HG02840 (cell line): ENCODE data around the gene CRYL1.

Experiments used
- ATAC-seq: cut with Tn5 transposase; IDR thresholded peaks from one replicate; pipeline ENCODE4 v1.9.1; 2021; ENCODE audit warnings: mild to moderate bottlenecking, moderate library complexity, moderate number of reproducible peaks; ENCODE audit not compliant: unreplicated experiment, low FRiP score

Gene CRYL1

DNA sequence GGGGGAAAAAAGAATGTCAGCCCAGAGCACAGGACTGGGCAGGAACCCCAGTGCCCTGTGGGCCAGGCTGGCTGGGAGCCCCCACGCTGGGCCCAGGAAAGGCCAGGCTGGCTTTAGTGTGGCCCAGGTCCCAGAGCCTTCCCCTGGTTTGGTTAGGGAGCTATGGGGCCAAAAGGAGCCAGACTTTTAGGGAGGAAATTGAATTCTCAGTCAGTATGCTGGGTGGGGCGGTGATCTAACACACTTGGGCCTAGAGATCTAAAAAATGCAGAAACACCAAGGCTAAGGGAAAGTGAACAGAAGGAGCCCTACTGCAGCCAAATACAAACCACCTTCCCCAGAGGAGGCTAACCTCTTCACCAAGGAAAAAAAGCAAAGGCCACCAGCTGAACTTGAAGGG, 137.5 kb downstream of the CRYL1 start:
- ATAC-seq, result no peak

DNA sequence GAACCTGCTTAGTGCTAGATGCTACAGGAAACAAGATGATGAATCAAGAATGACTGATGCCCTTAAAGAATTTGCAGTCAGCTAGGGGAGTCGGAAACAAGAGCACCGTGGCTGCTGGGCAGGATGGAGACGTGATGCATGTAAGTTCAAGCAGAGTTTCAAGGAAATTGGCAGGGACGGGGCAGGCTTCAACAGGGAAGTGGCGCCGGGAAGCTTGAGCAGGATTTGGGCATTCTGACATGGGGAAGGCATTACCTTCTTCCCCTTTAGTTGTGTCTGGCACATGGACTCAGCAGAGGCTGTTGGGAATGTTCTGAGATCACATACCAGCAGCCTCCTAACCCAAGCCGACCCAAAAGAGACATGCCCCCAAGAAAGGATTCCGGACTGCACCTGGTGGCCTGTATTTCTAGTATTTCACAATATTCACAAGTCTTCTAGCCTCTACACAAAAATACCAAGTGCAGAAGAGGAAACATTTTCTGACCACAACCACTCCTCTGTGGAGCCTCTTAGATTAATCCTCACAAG, 138.2 kb downstream of the CRYL1 start:
- no peak for ATAC-seq

DNA sequence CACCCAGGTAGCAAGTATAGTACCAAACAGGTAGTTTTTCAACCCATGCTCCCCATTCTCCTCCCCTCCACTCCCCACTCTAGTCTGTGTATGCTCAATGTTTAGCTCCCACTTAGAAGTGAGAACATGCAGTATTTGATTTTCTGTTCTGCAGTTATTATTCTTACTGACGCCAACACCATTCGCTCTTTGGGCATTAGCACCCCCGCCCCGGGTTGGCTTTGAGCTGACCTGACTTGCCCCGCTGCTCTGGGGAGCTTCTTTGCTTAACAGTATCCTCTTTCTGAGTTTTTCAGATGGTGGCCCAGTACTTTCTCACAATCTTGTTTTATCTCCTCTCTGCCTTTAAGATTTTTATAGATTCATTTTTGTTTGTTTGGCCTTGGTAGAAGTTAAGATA, 138.7 kb downstream of the CRYL1 start:
- no peak for ATAC-seq

DNA sequence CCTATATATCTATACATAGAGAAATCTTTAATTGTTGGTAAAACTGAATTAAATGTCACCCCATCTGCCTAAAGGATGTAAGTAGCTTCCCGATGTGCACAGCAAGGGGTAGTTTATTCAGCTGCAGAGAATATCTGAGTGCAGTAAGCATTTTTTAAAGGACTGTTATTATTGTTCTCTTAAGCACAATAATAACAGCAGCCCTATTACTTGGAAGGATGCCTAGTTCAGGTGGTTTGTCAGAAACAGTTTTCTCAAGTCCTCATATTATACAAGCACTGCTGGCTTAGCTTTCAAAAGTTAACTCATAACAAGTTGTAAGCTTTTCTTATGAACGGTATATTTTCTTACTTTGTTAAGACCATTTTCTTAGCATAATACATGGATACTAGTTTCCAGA, 142.6 kb downstream of the CRYL1 start:
- ATAC-seq, result no peak

DNA sequence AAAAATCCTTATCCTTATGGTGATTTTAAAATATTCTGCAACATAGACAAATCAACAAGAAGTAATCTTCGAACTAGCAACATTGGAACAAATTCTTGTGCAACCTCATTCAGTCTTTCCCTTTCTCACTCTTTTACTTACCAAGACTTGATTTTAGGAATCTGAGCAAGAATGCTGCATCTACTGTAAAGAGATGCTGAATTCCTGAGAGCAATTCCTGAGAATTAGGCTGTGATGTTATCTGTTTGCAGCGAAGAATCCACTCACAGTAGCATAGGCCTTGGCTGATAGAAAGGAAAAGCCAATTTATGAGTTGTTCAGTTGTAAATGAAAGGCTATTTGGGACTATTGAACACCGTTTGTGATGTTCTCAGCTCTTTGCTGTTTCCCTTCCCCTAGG, 144.3 kb downstream of the CRYL1 start:
- ATAC-seq, result no peak

DNA sequence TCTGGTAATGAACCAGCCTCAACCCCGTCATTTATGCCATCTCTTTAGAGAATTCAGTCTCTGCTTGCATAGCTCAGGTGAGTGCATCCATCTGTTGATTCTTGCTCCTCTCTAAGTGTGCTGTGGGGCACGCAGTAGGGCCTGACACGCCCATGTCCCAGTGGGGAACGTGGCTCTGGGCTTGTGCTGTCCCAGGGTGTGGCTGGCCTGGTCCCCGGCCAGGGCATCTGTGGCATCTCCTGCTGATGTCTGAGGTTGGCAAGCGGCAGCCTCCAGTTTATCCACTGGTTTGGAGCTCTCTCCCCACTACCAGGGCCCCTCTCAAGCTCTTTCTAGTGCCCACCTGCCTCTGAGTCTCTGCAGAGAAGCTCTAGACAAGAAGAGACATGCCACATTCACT, 146.9 kb downstream of the CRYL1 start:
- ATAC-seq, result no peak

DNA sequence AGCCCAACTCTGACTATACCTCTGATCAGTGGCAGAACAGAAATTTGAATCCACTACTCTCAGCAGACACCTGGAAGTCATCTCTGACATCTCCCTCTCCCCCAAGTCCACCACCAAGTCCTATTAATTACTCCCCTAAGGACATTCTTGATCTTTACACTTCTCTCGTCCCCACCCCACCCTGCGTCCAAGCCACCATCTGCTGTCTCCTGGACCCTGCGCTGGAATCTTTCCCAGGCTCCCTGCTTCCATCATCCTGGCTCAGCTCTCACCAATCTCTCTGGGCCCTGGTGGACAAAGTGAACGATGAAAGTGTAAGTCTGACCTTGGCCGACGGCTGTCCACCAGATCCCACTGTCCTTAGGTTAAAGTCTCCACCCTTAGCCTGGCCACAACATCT, 147.9 kb downstream of the CRYL1 start:
- no peak for ATAC-seq

DNA sequence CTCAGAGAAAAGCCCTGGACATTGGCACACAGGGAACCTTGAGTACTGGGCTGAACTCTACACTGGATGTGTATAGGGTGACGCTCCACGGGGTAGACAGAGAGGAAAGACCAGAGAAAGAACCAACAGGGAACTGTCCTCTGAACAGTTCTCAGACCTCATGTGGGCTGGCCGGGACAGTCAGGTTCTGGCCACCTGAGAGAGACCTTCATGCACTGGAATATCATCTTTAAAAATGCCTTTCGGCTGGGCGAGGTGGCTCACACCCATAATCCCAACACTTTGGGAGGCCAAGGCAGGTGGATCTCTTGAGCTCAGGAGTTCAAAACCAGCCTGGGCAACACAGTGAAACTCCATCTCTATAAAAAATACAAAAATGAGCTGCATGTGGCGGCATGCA, 149.8 kb downstream of the CRYL1 start:
- no peak for ATAC-seq

DNA sequence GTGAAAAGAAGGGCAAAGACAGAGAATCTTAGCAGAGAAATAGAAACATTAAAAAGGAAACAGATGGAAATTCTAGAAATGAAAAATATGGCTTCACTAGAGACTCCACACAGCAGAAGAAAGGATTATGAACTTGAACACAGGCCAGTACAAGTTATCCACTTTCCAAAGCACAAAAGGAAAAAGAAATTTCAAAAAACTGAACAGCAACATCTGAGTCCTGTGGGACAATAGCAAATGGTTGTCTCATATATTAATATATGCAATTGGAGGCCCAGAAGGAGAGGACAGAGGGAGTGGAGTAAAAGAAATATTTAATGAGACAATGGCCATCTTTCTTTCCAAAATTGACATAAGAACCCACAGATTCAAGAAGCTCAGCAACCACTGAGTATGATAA, 151.8 kb downstream of the CRYL1 start:
- no peak for ATAC-seq

DNA sequence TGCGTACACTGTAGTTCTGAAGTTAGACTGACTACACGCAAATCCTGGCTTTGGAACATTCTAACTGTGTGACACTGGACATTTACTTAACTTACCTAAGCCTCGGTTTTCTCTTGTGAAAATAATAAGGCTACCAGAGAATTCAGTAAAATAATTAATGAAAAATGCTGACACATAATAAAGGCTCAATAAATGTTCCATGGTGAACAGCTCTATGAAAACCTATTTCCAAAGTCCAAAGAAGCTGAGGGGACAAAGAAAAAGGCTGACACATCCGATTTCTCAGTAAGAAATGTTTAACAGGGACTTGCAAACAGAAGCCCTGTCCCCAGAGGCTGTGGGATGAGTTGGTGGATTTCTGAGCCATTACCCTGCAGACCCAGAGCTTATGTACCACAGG, 153.8 kb downstream of the CRYL1 start:
- ATAC-seq, result no peak

DNA sequence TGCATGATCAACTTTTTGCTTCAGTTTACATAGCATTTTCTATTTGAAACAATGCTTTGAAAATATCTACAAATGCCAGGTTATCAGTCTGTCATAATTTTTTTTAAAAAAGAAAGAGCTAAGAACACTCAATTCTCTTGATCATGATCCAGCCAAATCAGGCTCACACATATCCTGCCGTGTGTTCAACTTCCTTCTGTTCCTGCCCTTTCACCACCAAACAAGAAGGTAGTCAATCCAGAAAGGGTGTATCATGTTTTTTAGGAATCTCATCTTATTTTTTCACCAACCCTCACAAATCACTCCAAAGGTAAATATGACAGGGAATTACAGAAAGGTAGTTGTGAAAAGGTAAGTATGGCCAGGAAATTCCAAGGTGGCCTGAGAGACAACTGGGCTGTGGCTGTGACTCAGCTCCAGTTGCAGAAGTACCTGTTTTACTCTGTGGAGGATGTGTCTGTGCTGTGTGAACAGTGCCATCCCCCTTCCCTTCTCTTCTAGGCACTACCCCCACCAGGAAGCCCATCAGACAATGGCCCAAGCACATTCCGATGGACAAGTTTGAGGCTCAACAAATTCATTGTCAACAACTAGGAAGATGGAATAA, 154.7 kb downstream of the CRYL1 start:
- ATAC-seq, result no peak

DNA sequence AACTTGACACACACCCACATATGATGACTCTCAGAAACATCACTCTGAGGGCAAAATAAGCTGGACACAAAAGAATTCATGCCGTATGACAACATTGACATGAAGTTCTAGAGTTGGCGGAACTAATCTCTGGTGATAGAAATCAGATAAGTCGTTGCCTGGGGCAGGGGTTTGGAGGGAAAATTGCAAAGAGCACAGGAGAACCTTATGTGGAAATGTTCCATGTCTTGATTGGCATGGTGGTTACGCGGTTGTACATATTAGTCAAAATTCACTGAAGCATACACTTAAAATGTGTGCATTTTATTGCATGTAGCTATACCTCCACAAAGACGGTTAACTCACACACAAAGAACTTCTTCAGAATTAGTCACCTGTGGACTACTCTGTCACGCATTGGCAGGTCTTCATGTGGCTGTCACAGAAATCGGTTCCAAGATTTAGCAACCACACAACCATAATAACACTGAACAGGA, 155.7 kb downstream of the CRYL1 start:
- no peak for ATAC-seq

DNA sequence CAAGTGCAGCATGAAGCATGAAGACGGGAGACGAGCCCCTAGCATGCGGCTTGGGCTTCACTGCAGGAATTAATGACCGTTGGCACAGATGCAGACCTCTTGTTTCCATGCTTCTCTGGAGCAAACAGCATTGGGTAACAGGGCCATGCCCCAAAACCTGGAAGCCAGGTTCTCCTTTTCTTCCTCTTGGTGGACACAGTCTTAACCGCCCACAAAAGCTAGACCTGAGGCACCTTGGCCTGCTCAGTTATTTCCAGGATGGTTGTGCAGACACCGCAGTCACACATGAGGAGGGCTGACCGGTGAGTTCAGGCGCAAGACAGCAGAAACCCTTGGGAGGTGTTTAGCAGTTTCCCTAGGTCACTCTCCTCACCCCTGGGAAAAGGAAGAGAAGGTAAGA, 159.6 kb downstream of the CRYL1 start:
- ATAC-seq, result no peak

DNA sequence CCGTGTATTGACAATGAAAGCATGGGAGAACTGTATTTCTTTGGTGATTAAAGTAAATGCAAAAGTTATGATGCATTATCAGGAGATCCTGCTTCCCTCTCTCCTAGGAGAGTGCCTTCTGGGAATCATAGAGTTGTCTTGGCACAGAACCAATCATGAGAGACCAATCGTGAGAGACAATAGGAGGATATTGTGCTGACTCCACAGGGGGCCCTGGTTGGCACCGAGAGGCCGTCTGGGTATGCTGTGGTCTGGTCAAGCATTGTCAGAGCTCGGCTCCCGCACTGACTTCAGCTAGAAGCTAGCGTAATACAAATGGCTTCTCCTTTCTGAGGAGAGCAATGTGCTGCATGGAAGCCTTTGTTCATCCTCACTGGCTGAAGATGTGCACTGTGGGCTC, 162.1 kb downstream of the CRYL1 start:
- no peak for ATAC-seq

DNA sequence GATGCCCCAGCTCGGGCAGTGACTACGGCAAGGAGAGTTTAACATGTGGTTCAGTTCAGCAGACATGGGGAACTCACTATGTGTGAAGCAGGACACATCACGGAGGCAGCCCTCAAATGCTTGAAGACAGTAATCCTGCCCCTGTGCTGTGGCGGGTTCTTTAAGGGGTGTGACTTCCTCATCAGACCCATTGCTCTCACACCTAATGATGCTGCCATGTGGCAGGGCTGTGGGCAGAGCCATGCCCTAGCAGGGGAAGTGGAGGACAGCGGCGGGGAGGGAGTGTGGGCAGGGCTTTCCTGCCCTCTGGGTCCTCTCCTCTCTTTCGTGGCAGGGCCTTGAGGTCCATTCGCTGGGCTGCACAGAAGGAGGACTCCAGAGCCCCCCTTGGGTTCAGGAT, 162.5 kb downstream of the CRYL1 start:
- no peak for ATAC-seq

DNA sequence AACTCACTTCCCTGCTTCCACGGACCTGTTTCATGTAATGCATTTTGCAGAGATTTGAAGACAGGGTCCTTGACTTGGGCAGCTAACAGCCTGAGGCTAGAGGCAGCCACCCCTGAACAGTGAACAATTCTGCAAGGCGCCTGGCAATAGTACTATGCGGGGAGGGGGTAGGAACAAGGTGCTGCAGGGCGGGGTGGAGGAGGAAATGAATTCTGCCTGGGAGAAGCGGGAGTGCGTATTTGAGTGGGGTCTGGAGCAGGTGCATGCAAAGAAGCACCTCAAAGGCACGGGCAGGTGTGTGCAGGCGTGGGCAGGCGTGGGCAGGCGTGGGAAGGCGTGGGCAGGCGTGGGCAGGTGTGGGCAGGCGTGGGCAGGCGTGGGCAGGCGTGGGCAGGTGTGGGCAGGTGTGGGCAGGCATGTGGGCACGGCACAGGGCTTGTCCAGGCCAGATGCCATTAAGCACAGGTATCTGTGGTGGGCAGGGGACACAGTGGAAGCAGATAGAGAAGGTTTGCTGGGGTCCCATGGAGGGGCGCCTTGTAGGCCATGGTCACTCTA, 163.1 kb downstream of the CRYL1 start:
- ATAC-seq, result no peak

DNA sequence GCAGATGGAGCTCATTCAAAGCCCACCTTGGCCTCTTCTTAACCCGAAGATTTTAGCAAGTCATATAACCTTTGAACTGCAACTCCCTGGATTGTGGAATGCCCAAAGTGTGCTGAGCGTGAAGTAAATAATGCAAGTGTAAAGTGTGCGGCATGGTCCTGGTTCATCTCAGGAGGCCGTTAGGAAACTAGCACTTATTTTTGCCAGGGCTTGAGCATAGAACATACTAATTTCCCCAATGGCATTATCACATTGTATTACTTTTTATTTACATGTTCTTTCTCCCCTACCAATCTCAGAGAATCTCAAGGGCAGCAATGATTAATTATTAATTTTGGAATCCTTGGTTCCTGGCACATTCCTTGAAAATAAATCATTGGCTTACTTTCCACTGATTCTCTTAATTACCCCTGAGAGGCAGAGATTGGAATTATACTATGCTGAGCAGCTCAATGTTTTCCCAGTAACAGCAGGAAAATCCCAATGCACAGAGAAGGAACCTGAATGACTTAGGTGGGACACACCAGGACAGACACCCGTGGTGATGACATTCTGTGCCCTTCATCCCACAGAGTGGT, 164.7 kb downstream of the CRYL1 start:
- ATAC-seq, result no peak

DNA sequence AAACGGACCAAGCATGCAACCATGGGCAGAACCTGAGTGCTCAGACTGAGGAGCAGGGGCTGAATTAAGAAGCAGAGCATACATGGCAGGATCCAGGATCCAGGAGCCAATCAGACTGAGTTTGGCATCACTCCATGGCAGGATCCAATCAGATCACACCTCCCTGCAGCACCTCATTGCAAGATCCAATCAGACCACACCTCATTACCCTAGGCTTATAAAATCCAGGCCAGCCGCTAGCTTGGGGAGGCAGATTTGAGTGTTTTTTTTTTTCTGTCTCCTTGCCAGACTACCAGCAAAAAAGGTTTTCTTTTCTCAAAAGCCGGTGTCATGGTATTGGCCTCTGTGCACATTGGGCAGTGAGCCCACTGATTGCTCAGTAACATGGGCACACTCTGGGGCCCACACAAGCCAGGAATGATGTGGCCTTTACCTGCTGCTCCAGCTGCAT, 165.6 kb downstream of the CRYL1 start:
- ATAC-seq, result no peak

DNA sequence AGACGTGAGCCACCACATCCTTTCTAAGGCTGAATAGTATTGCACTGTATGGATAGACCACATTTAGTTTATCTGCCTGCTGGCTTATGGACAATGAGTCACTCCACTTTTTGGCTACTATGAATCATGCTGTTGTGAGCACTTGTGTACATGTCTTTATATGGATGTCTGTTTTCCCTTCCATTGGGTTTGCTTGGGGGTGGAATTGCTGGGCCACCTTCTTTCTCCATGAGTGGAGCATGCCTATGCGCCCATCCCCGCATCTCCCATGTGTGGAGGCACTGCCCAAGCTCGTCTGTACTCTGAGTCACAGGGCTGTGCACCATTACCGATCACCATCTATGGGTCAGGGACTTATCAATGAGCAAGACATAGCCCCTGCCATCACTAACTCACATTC, 166.3 kb downstream of the CRYL1 start:
- no peak for ATAC-seq

DNA sequence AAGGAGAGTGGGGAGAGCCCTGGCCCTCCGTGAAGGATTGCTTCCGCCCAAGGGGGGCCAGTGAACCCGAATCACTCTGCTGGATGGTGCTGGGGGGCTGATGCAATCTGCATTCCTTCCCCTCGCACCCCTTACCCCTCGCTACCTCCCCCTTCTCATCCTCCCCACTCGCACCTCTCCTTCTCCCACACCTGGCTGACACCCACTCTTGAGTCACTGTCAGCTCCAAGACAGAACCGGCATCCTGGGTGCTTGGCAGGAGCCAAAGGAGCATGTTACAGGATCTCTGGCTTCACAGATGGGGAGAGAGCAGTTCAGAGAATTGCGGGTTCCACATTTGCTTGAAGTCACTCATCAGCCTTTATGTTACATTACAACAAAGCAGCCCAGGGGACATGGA, 167.6 kb downstream of the CRYL1 start:
- ATAC-seq, result no peak

DNA sequence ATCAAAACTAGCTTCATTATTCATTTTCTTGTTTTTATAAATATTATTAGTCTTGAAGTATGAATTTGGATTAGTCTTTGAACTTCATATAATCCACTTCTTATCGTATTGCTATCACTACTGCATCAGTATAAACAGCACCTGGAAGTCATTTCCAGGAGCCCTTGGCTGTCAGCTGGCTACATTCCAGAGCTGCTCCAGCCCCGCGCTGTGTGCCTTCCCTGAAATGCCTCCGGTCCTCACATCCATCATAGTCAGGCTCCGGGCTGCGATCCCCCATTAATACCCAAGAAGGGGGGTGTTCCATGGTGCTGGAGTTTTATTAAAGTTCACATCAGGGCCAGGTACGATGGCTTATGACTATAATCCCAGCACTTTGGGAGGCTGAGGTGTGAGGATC, 169.2 kb downstream of the CRYL1 start:
- no peak for ATAC-seq

DNA sequence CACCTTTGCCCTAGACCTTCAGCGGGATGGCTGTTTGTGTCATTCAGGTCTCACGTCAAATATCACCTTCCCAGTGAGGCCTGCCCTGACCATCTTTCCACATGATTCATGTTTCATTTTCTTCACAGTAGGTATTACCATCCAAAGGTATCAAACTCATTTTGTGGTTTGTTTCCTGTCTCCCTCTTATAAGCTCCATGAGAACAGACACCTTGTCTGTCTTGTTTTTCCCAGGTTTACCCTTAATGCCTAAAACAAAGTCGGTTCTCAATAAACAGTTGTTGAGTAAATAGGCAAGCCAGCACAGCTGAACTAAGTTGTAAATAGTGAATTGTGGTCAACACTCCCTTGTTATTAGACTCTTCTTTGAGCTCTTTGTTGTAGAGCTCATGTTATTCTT, 170.9 kb downstream of the CRYL1 start:
- ATAC-seq, result no peak
